ENCODE data around the gene P2RY11.

P2RY11 gene

GRCh38 chr19:10134040-10134439, 22.5 kb downstream of the P2RY11 start:
- TF ChIP-seq, protein P1, sequence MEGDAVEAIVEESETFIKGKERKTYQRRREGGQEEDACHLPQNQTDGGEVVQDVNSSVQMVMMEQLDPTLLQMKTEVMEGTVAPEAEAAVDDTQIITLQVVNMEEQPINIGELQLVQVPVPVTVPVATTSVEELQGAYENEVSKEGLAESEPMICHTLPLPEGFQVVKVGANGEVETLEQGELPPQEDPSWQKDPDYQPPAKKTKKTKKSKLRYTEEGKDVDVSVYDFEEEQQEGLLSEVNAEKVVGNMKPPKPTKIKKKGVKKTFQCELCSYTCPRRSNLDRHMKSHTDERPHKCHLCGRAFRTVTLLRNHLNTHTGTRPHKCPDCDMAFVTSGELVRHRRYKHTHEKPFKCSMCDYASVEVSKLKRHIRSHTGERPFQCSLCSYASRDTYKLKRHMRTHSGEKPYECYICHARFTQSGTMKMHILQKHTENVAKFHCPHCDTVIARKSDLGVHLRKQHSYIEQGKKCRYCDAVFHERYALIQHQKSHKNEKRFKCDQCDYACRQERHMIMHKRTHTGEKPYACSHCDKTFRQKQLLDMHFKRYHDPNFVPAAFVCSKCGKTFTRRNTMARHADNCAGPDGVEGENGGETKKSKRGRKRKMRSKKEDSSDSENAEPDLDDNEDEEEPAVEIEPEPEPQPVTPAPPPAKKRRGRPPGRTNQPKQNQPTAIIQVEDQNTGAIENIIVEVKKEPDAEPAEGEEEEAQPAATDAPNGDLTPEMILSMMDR (IDR thresholded peaks at IDR 0.05; ENCODE audit: borderline replicate concordance, insufficient read depth, low read depth, low read length) = no peak

GRCh38 chr19:10135551-10136334, 24.2 kb downstream of the P2RY11 start:
- no peak overlapping the region for H3K4me3 ChIP-seq (ENCODE audit: low read depth, low read length)

More at GRCh38 chr19:10134040-10134439, 22.5 kb downstream of the P2RY11 start:
- H3K4me3 ChIP-seq (ENCODE audit: low read depth, low read length) = no peak overlapping the region

DNA sequence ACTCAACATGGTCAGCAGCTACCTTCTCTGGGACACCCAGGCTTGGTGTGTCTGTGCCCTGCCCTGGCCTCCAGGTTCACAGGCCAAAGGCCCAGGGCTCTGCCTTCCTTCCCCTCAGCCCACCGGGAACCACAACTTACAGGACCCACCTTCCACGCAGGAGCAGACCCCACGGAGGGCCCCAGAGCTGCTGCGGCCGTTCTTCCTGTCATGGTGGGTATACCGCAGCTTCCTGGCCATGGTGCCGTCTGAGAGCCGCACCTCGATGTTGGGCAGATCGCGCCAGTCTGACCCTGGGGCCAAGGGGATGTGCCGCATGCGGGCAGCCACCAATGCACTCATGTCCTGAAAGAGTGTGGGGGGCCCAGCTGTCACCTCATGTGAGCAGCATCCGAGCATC, 25.4 kb downstream of the P2RY11 start:
- TF ChIP-seq, protein P1 (IDR thresholded peaks at IDR 0.05; ENCODE audit: borderline replicate concordance, insufficient read depth, low read depth, low read length) = no peak
- no peak overlapping the region for H3K4me3 ChIP-seq (ENCODE audit: low read depth, low read length)

More at GRCh38 chr19:10135551-10136334, 24.2 kb downstream of the P2RY11 start:
- TF ChIP-seq, protein P1 (IDR thresholded peaks at IDR 0.05; ENCODE audit: borderline replicate concordance, insufficient read depth, low read depth, low read length) = no peak

- no peak overlapping the region for H3K4me3 ChIP-seq (ENCODE audit: low read depth, low read length)
- TF ChIP-seq, protein P1 (IDR thresholded peaks at IDR 0.05; ENCODE audit: borderline replicate concordance, insufficient read depth, low read depth, low read length) = no peak
Observed at GRCh38 chr19:10137751-10138682, 26.5 kb downstream of the P2RY11 start.

DNA sequence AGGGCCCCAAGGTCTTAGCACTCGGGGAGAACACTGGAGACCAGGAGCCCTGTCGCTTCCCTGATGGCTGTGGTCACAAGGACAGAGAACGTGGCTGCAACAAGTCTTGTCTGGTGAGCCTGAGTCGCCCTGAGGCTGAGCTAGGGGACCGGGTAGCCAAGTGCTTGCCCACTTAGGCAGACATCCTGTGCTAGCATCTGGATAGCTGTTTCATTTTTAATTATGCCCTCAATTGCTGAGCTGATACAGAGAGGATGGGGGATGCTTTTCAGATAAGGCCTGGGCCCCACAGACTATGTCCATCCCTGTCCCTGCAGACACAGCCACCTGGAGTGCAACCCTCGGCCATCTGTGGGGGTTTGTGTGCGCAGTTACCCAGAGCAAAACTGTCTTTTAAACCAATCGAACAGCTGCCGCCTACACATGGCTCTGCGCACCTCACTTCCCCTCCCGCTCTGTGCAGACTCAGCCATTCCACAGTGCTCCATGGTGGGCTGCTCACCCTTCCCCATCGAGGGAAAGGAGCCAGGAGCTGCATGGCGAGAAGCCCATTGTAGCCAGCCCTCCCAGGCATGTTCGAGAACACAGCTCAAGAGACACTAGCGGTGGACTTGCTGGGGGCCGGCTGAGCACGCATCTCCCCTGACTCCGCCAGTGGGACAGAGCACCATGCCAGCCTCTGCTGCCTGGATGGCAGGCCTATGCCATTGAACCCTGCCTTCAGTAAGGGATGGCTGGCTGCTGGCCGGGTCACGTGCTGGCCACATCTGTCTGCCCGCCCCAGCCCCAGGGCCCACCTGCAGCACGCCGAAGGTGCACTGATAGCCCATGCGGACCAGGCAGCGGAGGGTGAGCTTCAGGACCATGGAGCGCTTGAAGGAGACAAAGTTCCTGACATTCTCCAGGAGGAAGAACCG, 27.6 kb downstream of the P2RY11 start:
- TF ChIP-seq, protein P1 (IDR thresholded peaks at IDR 0.05; ENCODE audit: borderline replicate concordance, insufficient read depth, low read depth, low read length) = no peak
- H3K4me3 ChIP-seq (ENCODE audit: low read depth, low read length) = no peak overlapping the region

DNA sequence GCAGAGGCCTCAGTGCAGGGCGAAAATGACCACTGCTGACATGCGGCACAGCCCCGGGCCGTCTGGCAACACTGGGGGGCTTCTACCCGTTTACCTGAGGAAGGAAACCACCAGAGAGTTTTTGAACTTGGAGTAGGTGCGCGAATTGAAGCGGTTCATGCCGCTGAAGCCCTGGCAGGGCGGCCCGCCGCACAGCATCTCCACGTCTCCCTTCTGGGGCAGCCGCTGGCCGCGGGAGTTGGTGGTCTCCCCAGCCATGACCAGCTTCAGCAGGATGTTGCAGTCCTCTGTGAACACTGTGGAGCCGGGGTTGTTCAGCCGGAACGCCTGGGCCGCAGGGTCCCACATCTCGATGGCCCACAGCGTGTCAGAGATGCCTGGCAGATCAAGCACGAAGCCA, 28.5 kb downstream of the P2RY11 start:
- TF ChIP-seq, protein P1 (IDR thresholded peaks at IDR 0.05; ENCODE audit: borderline replicate concordance, insufficient read depth, low read depth, low read length) = no peak
- H3K4me3 ChIP-seq (ENCODE audit: low read depth, low read length) = no peak overlapping the region
